PC-9 (cell line): Measurements from ENCODE around the gene GPR173. TPM values are rescaled to one million over a fixed set of nuclear protein-coding genes. Genes with fewer than 3 reads are reported as not detected.

ENCODE experiments used
- BruUV-seq: library from RNA; stranded (reverse); fragments of 400-500 nt; replicated peaks from 2 replicates; lab custom pipeline; 2021; lab: Mats Ljungman, UMichigan
- CTCF ChIA-PET: fragments of 300-600 bp; sonication (Branson Sonifier 250); formaldehyde crosslinking; loops from one replicate; lab custom pipeline; 2022; ENCODE audit warnings: antibody characterized with exemption; lab: Charles Lee
- POLR2A ChIA-PET: fragments of 300-600 bp; sonication (Branson Sonifier 250); formaldehyde crosslinking; loops from one replicate; lab custom pipeline; 2022; ENCODE audit warnings: antibody characterized with exemption; ENCODE audit not compliant: unreplicated experiment; lab: Charles Lee
- DNase-seq, 2 experiments: peaks; one replicate each; pipeline versions ENCODE4 v3.0.0 to v3.0.0-alpha.2; 2015 to 2022; ENCODE audit warnings: mixed read lengths in 1 of 2
- H2AFZ ChIP-seq: fragments of 200-600 bp; sonication (generic); 2 replicates; pipeline ENCODE4 v1.8.1; 2017; ENCODE audit warnings: antibody characterized with exemption
- H3F3A ChIP-seq: fragments of 200-600 bp; sonication (generic); 2 replicates; pipeline ENCODE4 v1.8.1; 2017; ENCODE audit warnings: antibody characterized with exemption, mild to moderate bottlenecking, low read depth; ENCODE audit not compliant: insufficient read depth
- H3K27ac ChIP-seq: fragments of 200-600 bp; sonication (generic); 2 replicates; pipeline ENCODE4 v1.6.1; 2016; ENCODE audit warnings: mixed run types
- H3K27me3 ChIP-seq: fragments of 200-600 bp; sonication (generic); 2 replicates; pipeline ENCODE4 v1.6.1; 2016; ENCODE audit warnings: low read depth, mixed run types; ENCODE audit not compliant: insufficient read depth
- H3K36me3 ChIP-seq: fragments of 200-600 bp; sonication (generic); 2 replicates; pipeline ENCODE4 v1.6.1; 2016; ENCODE audit warnings: low read depth, mixed run types
- H3K4me1 ChIP-seq: fragments of 200-600 bp; sonication (generic); replicated peaks from 2 replicates; pipeline ENCODE4 v1.6.1; 2016; ENCODE audit warnings: mixed run types; ENCODE audit not compliant: insufficient read depth
- H3K4me2 ChIP-seq: fragments of 200-600 bp; sonication (generic); 2 replicates; pipeline ENCODE4 v1.6.1; 2017; ENCODE audit warnings: mixed run types
- H3K4me3 ChIP-seq: fragments of 200-600 bp; sonication (generic); 2 replicates; pipeline ENCODE4 v1.6.1; 2016; ENCODE audit warnings: mixed run types
- H3K79me2 ChIP-seq: fragments of 200-600 bp; sonication (generic); 2 replicates; pipeline ENCODE4 v1.6.1; 2017; ENCODE audit warnings: low read depth, mixed run types
- H3K9me2 ChIP-seq: fragments of 200-600 bp; sonication (generic); 2 replicates; pipeline ENCODE4 v1.8.1; 2017; ENCODE audit warnings: mild to moderate bottlenecking; ENCODE audit not compliant: insufficient read depth
- H3K9me3 ChIP-seq: fragments of 200-600 bp; sonication (generic); 2 replicates; pipeline ENCODE4 v1.8.1; 2016; ENCODE audit warnings: low read depth; ENCODE audit not compliant: insufficient read depth
- H4K20me1 ChIP-seq: fragments of 200-600 bp; sonication (generic); 2 replicates; pipeline ENCODE4 v1.8.1; 2017; ENCODE audit not compliant: insufficient read depth
- CTCF ChIP-seq: fragments of 200-600 bp; sonication (generic); conservative IDR thresholded peaks from 2 replicates; pipeline ENCODE4 v1.6.1; 2017; ENCODE audit warnings: mixed run types, antibody characterized with exemption, mild to moderate bottlenecking, moderate library complexity
- EZH2 ChIP-seq: fragments of 200-600 bp; sonication (generic); IDR thresholded peaks from 2 replicates; pipeline ENCODE4 v1.8.0; 2017; ENCODE audit warnings: antibody characterized with exemption, low read depth
- intact Hi-C: fragments of 100-400 bp; cut with micrococcal nuclease; formaldehyde crosslinking; loops from one replicate; pipeline ENCODE4 v1.10.0; 2022; ENCODE audit not compliant: unreplicated experiment
- total RNA-seq: library from RNA; stranded (reverse); gene quantifications from 2 replicates; pipeline ENCODE4 v1.2.3, GENCODE V29; 2021

The GPR173 gene
- total RNA-seq, 1 experiment from 2014 or later: 5.1 TPM

- H3K9me2 ChIP-seq: no peaks in the 10 kb centered on the region
- no peaks in the 10 kb centered on the region for H3K9me3 ChIP-seq
- no peaks in the 10 kb centered on the region for H3K79me2 ChIP-seq
- H3K4me2 ChIP-seq: no peak overlapping the region
- H3K4me1 ChIP-seq: no peaks in the 10 kb centered on the region
- TF ChIP-seq EZH2 (no peak), CTCF (no peak)
- intact Hi-C loops: no loop called here
- BruUV-seq: no TSS peak
- H3K36me3 ChIP-seq: no peaks in the 10 kb centered on the region
- DNase-seq: no peak
- H2AFZ ChIP-seq: no peak overlapping the region
- H3K27ac ChIP-seq: no peak overlapping the region
- H3F3A ChIP-seq: no peaks in the 10 kb centered on the region
- CTCF ChIA-PET: no interaction called here
- H3K27me3 ChIP-seq: no peaks in the 10 kb centered on the region
- H4K20me1 ChIP-seq: no peaks in the 10 kb centered on the region
- POLR2A ChIA-PET: no interaction called here
- H3K4me3 ChIP-seq: no peak overlapping the region
Observed at GRCh38 chrX:53115550-53115874, 66.9 kb downstream of the GPR173 start.

GRCh38 chrX:53116101-53116500, 67.5 kb downstream of the GPR173 start:
- no peak overlapping the region for H2AFZ ChIP-seq
- H3K79me2 ChIP-seq: no peaks in the 10 kb centered on the region
- no peaks in the 10 kb centered on the region for H3K9me2 ChIP-seq
- H3K36me3 ChIP-seq: no peaks in the 10 kb centered on the region
- no peaks in the 10 kb centered on the region for H3F3A ChIP-seq
- DNase-seq: no peak
- no peak overlapping the region for H3K27ac ChIP-seq
- ChIA-PET CTCF (no interaction called here), POLR2A (no interaction called here)
- no peaks in the 10 kb centered on the region for H3K4me1 ChIP-seq
- H3K4me2 ChIP-seq: no peak overlapping the region
- TF ChIP-seq CTCF (no peak), EZH2 (no peak)
- no peaks in the 10 kb centered on the region for H4K20me1 ChIP-seq
- no peaks in the 10 kb centered on the region for H3K27me3 ChIP-seq
- intact Hi-C loops: no loop called here
- BruUV-seq: no TSS peak
- H3K4me3 ChIP-seq: no peak overlapping the region
- no peaks in the 10 kb centered on the region for H3K9me3 ChIP-seq

- Histone ChIP-seq H3K4me2 (no peak overlapping the region), H3K27me3 (no peaks in the 10 kb centered on the region), H3K9me3 (no peaks in the 10 kb centered on the region), H3K36me3 (no peaks in the 10 kb centered on the region), H3K79me2 (no peaks in the 10 kb centered on the region), H2AFZ (no peak overlapping the region), H3K27ac (no peak overlapping the region), H3F3A (no peaks in the 10 kb centered on the region), H4K20me1 (no peaks in the 10 kb centered on the region), H3K4me1 (no peaks in the 10 kb centered on the region), H3K9me2 (no peaks in the 10 kb centered on the region), H3K4me3 (no peak overlapping the region)
- POLR2A ChIA-PET: no interaction called here
- TF ChIP-seq CTCF (no peak), EZH2 (no peak)
- intact Hi-C loops: no loop called here
- no TSS peak for BruUV-seq
- DNase-seq: no peak
- CTCF ChIA-PET: no interaction called here
Observed at GRCh38 chrX:53122013-53122412, 73.4 kb downstream of the GPR173 start.
